ENCODE data around the gene ZNRF3. TPM values are rescaled to one million over a fixed set of nuclear protein-coding genes. Genes with fewer than 3 reads are reported as not detected.

ZNRF3 gene
- total RNA-seq, 1 experiment from 2014 or later: 23.7 TPM

GRCh38 chr22:28900379-28900925 is 17.1 kb downstream of the ZNRF3 start:
- intact Hi-C loops (cut with micrococcal nuclease; ENCODE audit: unreplicated experiment): no loop called here
- Mint-ChIP-seq H3K27ac (ENCODE audit: unreplicated experiment) (no peak overlapping the region), H3K36me3 (ENCODE audit: insufficient read depth, unreplicated experiment) (no peaks in the 10 kb centered on the region), H3K9me3 (ENCODE audit: low read depth, unreplicated experiment) (no peaks in the 10 kb centered on the region), H3K27me3 (ENCODE audit: unreplicated experiment) (no peaks in the 10 kb centered on the region), H3K4me1 (ENCODE audit: low read depth, unreplicated experiment) (peaks cover 45% of the 10 kb centered on the region), H3K4me3 (ENCODE audit: low read depth, unreplicated experiment) (no peak overlapping the region)
- no peak for DNase-seq
- CTCF ChIA-PET: interaction anchor here (0.8 to 1.5 kb wide), 2 partner anchors 9 to 68 kb away, joined by 3 to 6 read pairs; no protein-coding TSS in a partner anchor
- BruUV-seq (replicated peaks): no TSS peak
- TF ChIP-seq CTCF (IDR thresholded peaks at IDR 0.05; ENCODE audit: unreplicated experiment): no peak

- H3K4me1 Mint-ChIP-seq (ENCODE audit: low read depth, unreplicated experiment): peaks cover 40% of the 10 kb centered on the region
Observed at GRCh38 chr22:28902490-28902889, 19.1 kb downstream of the ZNRF3 start.

GRCh38 chr22:28903080-28903479 is 19.7 kb downstream of the ZNRF3 start:
- Mint-ChIP-seq H3K36me3 (ENCODE audit: insufficient read depth, unreplicated experiment) (no peaks in the 10 kb centered on the region), H3K9me3 (ENCODE audit: low read depth, unreplicated experiment) (no peaks in the 10 kb centered on the region), H3K4me1 (ENCODE audit: low read depth, unreplicated experiment) (peaks cover 39% of the 10 kb centered on the region), H3K4me3 (ENCODE audit: low read depth, unreplicated experiment) (no peak overlapping the region), H3K27ac (ENCODE audit: unreplicated experiment) (no peak overlapping the region), H3K27me3 (ENCODE audit: unreplicated experiment) (no peaks in the 10 kb centered on the region)
- BruUV-seq (replicated peaks): no TSS peak
- no peak for TF ChIP-seq CTCF (IDR thresholded peaks at IDR 0.05; ENCODE audit: unreplicated experiment)
- no peak for DNase-seq
- CTCF ChIA-PET: no interaction called here
- intact Hi-C loops (cut with micrococcal nuclease; ENCODE audit: unreplicated experiment): no loop called here

More at GRCh38 chr22:28902490-28902889, 19.1 kb downstream of the ZNRF3 start:
- CTCF ChIA-PET: no interaction called here
- H3K4me3 Mint-ChIP-seq (ENCODE audit: low read depth, unreplicated experiment): no peak overlapping the region
- intact Hi-C loops (cut with micrococcal nuclease; ENCODE audit: unreplicated experiment): no loop called here
- no peak overlapping the region for H3K27ac Mint-ChIP-seq (ENCODE audit: unreplicated experiment)
- no TSS peak for BruUV-seq (replicated peaks)
- no peaks in the 10 kb centered on the region for H3K9me3 Mint-ChIP-seq (ENCODE audit: low read depth, unreplicated experiment)
- TF ChIP-seq CTCF (IDR thresholded peaks at IDR 0.05; ENCODE audit: unreplicated experiment): no peak
- no peak for DNase-seq
- H3K36me3 Mint-ChIP-seq (ENCODE audit: insufficient read depth, unreplicated experiment): no peaks in the 10 kb centered on the region
- no peaks in the 10 kb centered on the region for H3K27me3 Mint-ChIP-seq (ENCODE audit: unreplicated experiment)

- Mint-ChIP-seq H3K27me3 (ENCODE audit: unreplicated experiment) (no peaks in the 10 kb centered on the region), H3K27ac (ENCODE audit: unreplicated experiment) (no peak overlapping the region), H3K9me3 (ENCODE audit: low read depth, unreplicated experiment) (no peaks in the 10 kb centered on the region), H3K4me1 (ENCODE audit: low read depth, unreplicated experiment) (peaks cover 45% of the 10 kb centered on the region), H3K4me3 (ENCODE audit: low read depth, unreplicated experiment) (no peak overlapping the region), H3K36me3 (ENCODE audit: insufficient read depth, unreplicated experiment) (no peaks in the 10 kb centered on the region)
- no TSS peak for BruUV-seq (replicated peaks)
- intact Hi-C loops (cut with micrococcal nuclease; ENCODE audit: unreplicated experiment): no loop called here
- CTCF ChIA-PET: interaction anchor here (0.5 to 2.1 kb wide), 5 partner anchors 18 to 324 kb away, joined by 3 to 6 read pairs (median 3); no protein-coding TSS in a partner anchor
- no peak for TF ChIP-seq CTCF (IDR thresholded peaks at IDR 0.05; ENCODE audit: unreplicated experiment)
- DNase-seq: no peak
Observed at GRCh38 chr22:28903729-28904128, 20.4 kb downstream of the ZNRF3 start.

Measured in Calu3 (cell line).